MV-4-11 (cell line): ENCODE measurements around the gene CLEC4G.
A peak's percentile ranks its signal among the peaks of the same experiment; 100 is the strongest.
"Not testable (repeated sequence)": the region's sequence is repeated elsewhere in the genome, so short reads cannot be mapped to it uniquely, and the experiment has no call there.

Experiments used
- DNase-seq: peaks from one replicate; lab custom pipeline; 2025; lab: John Stamatoyannopoulos, UW

Gene CLEC4G

DNA sequence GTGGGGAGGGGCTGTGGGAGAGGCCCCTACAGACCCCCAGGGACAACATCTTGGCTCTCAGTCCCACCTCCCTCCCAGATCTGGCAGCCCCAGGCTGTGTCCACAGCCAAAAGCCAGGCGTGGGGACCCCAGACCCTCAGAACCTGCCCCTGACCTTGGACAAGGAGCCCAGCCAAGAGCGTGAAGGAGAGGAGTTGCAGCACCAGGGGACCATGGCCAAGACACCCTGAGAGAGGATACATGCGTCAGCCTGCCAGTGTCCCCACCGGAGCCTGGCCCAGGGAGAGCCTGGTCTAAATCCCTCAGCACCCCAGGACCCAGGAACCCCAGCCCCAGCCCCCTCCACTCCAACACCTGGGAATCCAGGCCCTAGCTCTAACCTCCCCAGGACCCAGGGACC lies 14.4 kb upstream of the CLEC4G start:
- DNase-seq: not testable (repeated sequence)

- no peak for DNase-seq
Measured at GRCh38 chr19:7744871-7745650, 13.2 kb upstream of the CLEC4G start.

GRCh38 chr19:7744199-7744786 lies 12.4 kb upstream of the CLEC4G start:
- no peak for DNase-seq

GRCh38 chr19:7743425-7743841 lies 11.5 kb upstream of the CLEC4G start:
- no peak for DNase-seq

DNA sequence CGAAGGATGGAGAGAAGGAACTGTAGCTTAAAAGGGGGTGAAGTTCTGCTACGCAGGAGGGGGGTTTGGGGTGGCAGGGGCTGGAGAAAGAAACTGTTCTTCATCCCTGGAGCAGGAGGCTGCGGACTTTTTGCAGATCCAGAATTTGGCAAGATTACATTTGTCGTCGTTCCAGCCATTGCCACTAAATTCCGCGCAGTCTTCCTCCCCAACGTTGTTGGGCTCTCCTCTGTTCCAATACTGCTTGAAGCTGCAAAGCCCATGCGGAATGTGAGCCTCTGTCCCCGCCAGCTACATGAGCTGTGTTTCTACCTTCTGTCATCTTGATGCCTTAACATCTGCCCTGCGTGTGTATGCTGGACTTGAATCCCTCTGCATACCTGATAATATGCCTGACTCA lies 11.1 kb upstream of the CLEC4G start:
- no peak for DNase-seq

GRCh38 chr19:7742575-7742974 lies 10.7 kb upstream of the CLEC4G start:
- DNase-seq: no peak

DNA sequence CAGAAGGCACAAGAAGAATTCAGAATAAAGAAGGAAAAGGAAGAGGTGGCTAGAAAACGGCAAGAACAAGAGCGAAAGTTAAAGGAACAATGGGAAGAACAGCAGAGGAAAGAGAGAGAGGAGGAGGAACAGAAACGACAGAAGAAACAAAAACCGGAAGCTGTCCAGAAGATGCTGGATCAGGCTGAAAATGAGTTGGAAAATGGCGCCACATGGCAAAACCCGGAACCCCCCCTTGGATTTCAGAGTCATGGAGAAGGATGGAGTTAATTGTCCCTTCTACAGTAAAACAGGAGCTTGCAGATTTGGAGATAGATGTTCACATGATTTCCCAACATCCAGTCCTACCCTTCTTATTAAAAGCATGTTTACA lies 8.8 kb upstream of the CLEC4G start:
- DNase-seq: peak; percentile 83

DNA sequence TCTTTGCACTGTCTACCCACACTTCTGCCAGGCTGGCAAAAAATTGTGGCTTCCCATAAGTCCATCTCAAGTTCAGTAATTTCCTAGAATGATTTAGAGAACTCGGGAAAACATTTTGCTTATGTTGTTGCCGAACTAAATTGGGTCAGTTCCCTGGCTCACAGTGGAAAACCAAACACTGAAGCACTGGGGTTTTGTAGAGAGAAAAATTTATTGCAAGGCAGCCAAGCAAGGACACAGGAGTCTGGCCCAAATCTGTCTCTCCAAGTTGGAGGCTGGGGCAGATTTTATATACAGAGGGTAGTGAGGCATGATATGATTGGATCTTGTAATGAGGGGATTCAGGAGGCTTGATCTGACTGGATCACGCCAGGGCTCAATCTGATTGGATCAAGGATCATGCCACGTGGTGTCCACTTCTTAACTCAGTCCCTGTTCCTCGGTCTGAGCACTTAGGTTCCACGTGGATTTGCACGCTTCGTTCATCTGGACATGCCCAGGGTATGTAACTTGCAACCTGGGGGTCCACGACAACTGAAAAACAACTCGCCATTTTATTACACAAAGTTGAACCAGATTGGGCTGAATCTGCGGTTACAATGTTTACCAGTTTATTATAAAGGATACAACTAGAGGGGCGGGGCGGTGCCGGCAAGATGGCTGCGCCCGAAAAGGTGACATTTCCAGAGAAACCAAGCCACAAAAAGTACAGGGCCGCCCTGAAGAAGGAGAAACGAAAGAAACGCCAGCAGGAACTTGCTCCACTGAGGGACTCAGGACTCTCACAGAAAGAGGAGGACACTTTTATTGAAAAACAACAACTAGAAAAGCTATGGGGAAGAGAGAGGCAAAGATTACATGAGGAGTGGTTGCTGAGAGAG lies 8.1 kb upstream of the CLEC4G start:
- peak; percentile 83 for DNase-seq

DNA sequence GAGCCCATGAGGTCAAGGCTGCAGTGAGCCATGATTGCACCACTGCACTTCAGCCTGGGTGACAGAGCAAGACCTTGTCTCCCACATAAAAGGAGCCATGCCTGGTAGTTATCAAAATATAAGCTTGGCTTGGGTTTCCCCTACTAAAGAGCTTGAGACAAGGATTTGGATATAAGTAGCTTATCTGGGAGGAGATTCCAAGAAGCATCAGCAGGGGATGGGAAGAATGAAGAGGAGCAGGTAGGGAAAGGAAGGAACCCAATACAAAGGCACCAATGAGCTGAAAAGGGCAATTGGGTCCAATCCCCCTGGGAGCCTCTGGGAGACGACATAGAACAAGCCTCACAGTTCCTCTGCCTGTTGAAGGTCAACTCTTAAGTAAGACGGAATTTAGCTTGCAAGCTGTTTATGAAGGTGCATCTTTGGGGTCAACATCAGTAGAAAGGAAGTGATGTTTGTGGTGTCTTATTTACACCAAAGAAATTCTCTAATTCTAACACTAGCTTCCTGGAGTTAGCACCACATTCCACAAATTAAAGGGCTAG lies 7.4 kb upstream of the CLEC4G start:
- DNase-seq: peak; percentile 40

DNA sequence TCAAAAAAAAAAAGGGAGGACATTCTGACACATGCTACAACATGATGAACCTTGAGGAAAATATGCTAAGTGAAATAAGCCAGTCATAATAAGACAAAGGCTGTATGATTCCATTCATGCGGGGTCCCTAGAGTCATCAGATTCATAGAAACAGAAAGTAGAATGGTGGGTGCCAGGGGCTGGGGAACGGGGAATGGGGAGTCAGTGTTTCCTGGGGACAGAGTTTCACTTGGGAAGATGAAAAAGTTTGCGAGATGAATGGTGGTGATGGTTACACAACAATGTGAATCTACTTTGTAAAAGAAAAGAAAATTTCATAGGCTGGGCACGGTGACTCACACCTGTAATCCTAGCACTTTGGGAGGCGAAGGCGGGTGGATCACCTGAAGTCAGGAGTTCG lies 6.1 kb upstream of the CLEC4G start:
- DNase-seq: no peak

GRCh38 chr19:7737215-7737614 lies 5.3 kb upstream of the CLEC4G start:
- no peak for DNase-seq

GRCh38 chr19:7736148-7736547 lies 4.2 kb upstream of the CLEC4G start:
- no peak for DNase-seq

GRCh38 chr19:7734220-7735203 lies 2.6 kb upstream of the CLEC4G start:
- peak; percentile 99 for DNase-seq

DNA sequence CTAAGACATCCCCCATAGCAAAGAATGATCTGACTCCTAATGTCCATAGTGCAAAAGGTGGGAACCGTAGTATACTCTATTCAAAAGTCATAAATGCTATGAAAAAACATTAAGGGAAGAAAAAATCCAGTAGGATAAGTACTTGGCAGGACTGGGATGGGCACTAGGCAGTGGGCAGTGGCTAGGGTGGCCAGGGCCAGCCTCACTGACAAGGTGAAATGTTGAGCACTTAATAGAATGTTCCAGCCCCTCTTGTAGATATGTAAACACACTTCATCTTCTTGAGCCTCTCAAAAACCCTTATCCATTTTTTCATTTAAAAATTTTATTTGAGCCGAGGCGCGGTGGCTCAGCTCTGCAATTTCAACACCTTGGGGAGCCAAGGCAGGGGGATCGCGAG lies 1.5 kb upstream of the CLEC4G start:
- no peak for DNase-seq

- no peak for DNase-seq
Measured at GRCh38 chr19:7731615-7732014, 295 bp downstream of the CLEC4G start.

DNA sequence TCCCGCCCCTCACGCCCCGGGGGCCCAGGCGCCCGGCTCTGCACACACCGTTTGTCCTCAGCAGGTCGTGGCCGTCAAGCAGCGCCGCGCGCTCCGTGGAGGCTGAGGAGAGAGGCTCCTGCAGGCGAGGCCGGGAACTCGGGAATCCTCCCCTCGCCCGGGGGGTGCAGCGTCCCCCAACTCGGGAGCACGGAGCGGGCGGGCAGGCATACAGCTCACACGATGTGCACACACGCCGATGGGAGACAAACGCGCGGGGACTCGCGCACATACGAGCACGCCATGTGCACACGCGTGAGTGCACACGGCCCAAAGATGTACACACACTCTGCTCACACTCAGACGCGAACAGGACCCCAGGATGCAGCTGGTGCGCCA lies 703 bp downstream of the CLEC4G start:
- no peak for DNase-seq

- no peak for DNase-seq
Measured at GRCh38 chr19:7730286-7731217, 1.4 kb downstream of the CLEC4G start.

DNA sequence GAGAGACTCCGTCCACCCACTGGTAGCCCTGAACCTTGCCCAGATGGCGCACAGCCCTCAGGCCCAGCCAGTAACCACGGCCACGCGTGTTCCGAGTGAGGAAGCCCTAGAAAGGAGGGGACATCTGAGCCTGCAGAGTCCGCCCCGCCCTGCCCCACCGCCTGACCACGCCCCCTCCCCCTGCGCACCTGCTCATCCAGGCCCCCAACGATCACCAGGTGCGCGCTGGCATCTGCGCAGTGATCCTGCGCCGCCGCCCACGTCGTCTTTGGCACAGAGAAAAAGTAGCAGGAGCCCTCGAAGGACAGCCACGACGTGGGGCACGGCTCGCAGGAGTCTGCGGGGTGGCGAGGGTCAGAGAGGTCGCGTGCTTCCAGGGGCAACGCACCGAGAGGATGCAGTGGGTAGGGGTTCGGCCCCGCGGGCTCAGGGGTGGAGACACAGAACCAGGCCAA lies 2.1 kb downstream of the CLEC4G start:
- no peak for DNase-seq

DNA sequence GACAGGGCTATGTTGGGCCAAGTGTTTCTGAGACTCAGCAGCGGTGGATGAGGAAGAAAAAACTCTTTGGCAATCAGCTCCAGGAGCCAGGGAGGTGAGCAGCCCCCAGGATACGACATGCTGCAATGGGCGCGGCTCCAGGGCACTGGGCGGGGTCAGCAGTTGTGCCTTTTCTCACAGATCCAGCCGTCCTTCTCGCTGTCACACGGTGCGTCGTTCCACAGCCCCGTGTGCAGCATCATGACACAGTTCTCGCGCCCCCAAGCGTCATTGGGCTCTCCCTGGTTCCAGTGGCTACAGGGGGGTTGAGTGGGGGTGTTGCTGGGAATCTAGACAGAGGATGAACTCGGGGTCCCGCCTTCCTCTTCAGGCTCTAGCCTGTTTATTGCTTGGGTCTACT lies 2.7 kb downstream of the CLEC4G start:
- DNase-seq: no peak

DNA sequence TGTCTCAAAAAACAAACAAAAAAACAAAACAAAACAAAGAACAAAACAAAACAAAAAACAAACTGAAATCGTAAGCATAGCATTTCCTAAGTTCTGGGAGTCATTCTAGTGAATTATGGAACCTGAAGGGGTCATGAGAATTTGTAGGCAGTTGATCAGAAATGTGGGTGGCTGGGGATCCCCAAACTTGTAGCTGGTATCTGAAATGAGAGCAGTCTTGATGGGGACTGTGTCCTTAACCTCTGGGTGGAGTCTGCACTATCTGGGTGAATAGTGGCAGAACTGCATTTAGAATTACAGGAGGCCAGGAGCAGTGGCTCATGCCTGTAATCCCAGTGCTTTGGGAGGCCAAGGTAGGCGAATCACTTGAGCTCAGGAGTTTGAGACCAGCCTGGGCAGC lies 6.1 kb downstream of the CLEC4G start:
- no peak for DNase-seq
